ENCODE measurements around the gene TBX6.

TBX6 gene

GRCh38 chr16:30113711-30114333 is 22.1 kb upstream of the TBX6 start:
- FAIRE-seq, result no peak

- no peak for FAIRE-seq
Observed at GRCh38 chr16:30113031-30113710, 21.4 kb upstream of the TBX6 start, which contains the start of gene GDPD3. GDPD3 (minus strand) TSS chr16:30113537; CDS start chr16:30113478, 59 bp downstream.

- FAIRE-seq, result no peak
Observed at GRCh38 chr16:30112197-30113030, 20.7 kb upstream of the TBX6 start.

- FAIRE-seq, result no peak
Observed at GRCh38 chr16:30110661-30111060, 18.9 kb upstream of the TBX6 start.

- FAIRE-seq, result no peak
Observed at GRCh38 chr16:30108059-30108850, 16.5 kb upstream of the TBX6 start.

GRCh38 chr16:30104492-30104891 is 12.8 kb upstream of the TBX6 start:
- no peak for FAIRE-seq

GRCh38 chr16:30104090-30104489 is 12.4 kb upstream of the TBX6 start:
- FAIRE-seq, result no peak

- FAIRE-seq, result no peak
Observed at GRCh38 chr16:30096862-30097563, 5.3 kb upstream of the TBX6 start.

GRCh38 chr16:30096105-30096861 is 4.6 kb upstream of the TBX6 start, which contains the start of gene YPEL3:
YPEL3 (minus strand) TSS chr16:30096213; CDS start chr16:30095482, 731 bp downstream.
- no peak for FAIRE-seq

- no peak for FAIRE-seq
Observed at GRCh38 chr16:30095166-30096078, 3.7 kb upstream of the TBX6 start.

- FAIRE-seq, result no peak
Observed at GRCh38 chr16:30094541-30095165, 2.9 kb upstream of the TBX6 start.

GRCh38 chr16:30092373-30093010 is 768 bp upstream of the TBX6 start:
- no peak for FAIRE-seq

- FAIRE-seq, result no peak
Observed at GRCh38 chr16:30090610-30091331, 953 bp downstream of the TBX6 start.

GRCh38 chr16:30088832-30089624 is 2.7 kb downstream of the TBX6 start:
- FAIRE-seq, result no peak

- no peak for FAIRE-seq
Observed at GRCh38 chr16:30088237-30088831, 3.4 kb downstream of the TBX6 start.

- no peak for FAIRE-seq
Observed at GRCh38 chr16:30087181-30087898, 4.4 kb downstream of the TBX6 start.

Data from colon (tissue), 2 donors.